DND-41 (cell line): Measurements from ENCODE around the gene SYNE3.

ENCODE experiments used
- ATAC-seq: fragments of 200-7000 bp; cut with Tn5 transposase; 3 replicates; pipeline ENCODE4 v1.9.1; 2021; ENCODE audit warnings: low read depth; ENCODE audit not compliant: insufficient read depth
- DNase-seq: peaks from one replicate; pipeline ENCODE4 v3.0.0-alpha.2; 2020
- H2AFZ ChIP-seq: 2 replicates; pipeline ENCODE4 v1.6.0; 2012; ENCODE audit warnings: low read depth, low read length
- H3K27ac ChIP-seq: 2 replicates; pipeline ENCODE4 v1.5.1; 2012; ENCODE audit warnings: low read length, inconsistent platforms
- H3K27me3 ChIP-seq: fragments of 200-600 bp; sonication (generic); 2 replicates; pipeline ENCODE4 v1.6.0; 2012; ENCODE audit warnings: low read length, mild to moderate bottlenecking, inconsistent platforms; ENCODE audit not compliant: insufficient read depth, poor library complexity
- H3K36me3 ChIP-seq: 2 replicates; pipeline ENCODE4 v1.5.1; 2012; ENCODE audit warnings: low read length, inconsistent platforms; ENCODE audit not compliant: insufficient read depth
- H3K4me1 ChIP-seq: 2 replicates; pipeline ENCODE4 v1.5.1; 2012; ENCODE audit warnings: mild to moderate bottlenecking, low read length; ENCODE audit not compliant: insufficient read depth
- H3K4me2 ChIP-seq: 2 replicates; pipeline ENCODE4 v1.6.0; 2012; ENCODE audit warnings: mild to moderate bottlenecking, moderate library complexity, low read length, inconsistent platforms; ENCODE audit not compliant: insufficient read depth
- H3K4me3 ChIP-seq, 2 experiments: fragments of 200-600 bp in 1 of 2; shearing (Covaris generic) in 1 of 2; 2 replicates each; pipeline ENCODE4 v1.5.1; 2012 to 2016; ENCODE audit warnings: inconsistent platforms in 2 of 2, low read length in 2 of 2, mild to moderate bottlenecking in 2 of 2, low read depth in 1 of 2, moderate library complexity in 1 of 2
- H3K79me2 ChIP-seq: 2 replicates; pipeline ENCODE4 v1.6.0; 2012; ENCODE audit warnings: low read length, inconsistent platforms; ENCODE audit not compliant: insufficient read depth
- H3K9ac ChIP-seq: 2 replicates; pipeline ENCODE4 v1.6.0; 2012; ENCODE audit warnings: low read depth, mild to moderate bottlenecking, inconsistent platforms, low read length, moderate library complexity
- H3K9me3 ChIP-seq: 2 replicates; pipeline ENCODE4 v1.5.1; 2012; ENCODE audit warnings: low read length, moderate library complexity, mild to moderate bottlenecking, inconsistent platforms; ENCODE audit not compliant: insufficient read depth, severe bottlenecking
- H4K20me1 ChIP-seq: 2 replicates; pipeline ENCODE4 v1.6.0; 2012; ENCODE audit warnings: low read length; ENCODE audit not compliant: insufficient read depth
- EZH2 ChIP-seq: IDR thresholded peaks from 3 replicates; pipeline ENCODE4 v1.6.1; 2012; ENCODE audit warnings: borderline replicate concordance, low read depth, mild to moderate bottlenecking, moderate library complexity, low read length, inconsistent platforms; ENCODE audit not compliant: severe bottlenecking
- TF ChIP-seq, protein P1 (sequence below): IDR thresholded peaks from 2 replicates; pipeline ENCODE4 v1.5.1; 2012; ENCODE audit warnings: borderline replicate concordance, low read length, moderate library complexity, mild to moderate bottlenecking; ENCODE audit not compliant: poor library complexity, severe bottlenecking; ENCODE audit errors: extremely low read depth

The SYNE3 gene

DNA sequence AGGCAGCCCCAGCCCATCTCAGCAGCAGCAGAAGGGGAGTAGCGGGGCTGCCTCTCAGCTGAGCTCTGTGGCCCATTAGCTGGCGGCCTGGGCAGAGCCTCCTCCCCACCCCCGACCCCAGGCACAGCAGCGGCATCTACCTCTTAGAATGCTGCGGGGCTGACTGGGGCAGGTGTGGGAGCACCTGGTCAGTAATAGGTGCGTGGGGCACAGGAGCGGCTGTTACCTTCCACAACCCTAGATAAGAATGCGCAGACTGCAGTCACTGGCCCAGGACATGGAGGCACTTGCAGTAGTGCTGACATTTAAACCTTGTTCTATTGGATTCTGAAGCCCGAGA lies 35.6 kb downstream of the SYNE3 start:
- Histone ChIP-seq H3K79me2 (no peaks in the 10 kb centered on the region), H3K9me3 (no peaks in the 10 kb centered on the region), H3K36me3 (no peaks in the 10 kb centered on the region), H3K4me1 (no peaks in the 10 kb centered on the region), H2AFZ (no peak overlapping the region), H3K9ac (no peak overlapping the region), H3K4me3 (no peak overlapping the region), H3K4me2 (no peak overlapping the region), H3K27me3 (no peaks in the 10 kb centered on the region), H4K20me1 (no peaks in the 10 kb centered on the region), H3K27ac (no peak overlapping the region)
- DNase-seq = no peak
- ATAC-seq = no peak
- no peak for TF ChIP-seq EZH2
- TF ChIP-seq, protein P1, sequence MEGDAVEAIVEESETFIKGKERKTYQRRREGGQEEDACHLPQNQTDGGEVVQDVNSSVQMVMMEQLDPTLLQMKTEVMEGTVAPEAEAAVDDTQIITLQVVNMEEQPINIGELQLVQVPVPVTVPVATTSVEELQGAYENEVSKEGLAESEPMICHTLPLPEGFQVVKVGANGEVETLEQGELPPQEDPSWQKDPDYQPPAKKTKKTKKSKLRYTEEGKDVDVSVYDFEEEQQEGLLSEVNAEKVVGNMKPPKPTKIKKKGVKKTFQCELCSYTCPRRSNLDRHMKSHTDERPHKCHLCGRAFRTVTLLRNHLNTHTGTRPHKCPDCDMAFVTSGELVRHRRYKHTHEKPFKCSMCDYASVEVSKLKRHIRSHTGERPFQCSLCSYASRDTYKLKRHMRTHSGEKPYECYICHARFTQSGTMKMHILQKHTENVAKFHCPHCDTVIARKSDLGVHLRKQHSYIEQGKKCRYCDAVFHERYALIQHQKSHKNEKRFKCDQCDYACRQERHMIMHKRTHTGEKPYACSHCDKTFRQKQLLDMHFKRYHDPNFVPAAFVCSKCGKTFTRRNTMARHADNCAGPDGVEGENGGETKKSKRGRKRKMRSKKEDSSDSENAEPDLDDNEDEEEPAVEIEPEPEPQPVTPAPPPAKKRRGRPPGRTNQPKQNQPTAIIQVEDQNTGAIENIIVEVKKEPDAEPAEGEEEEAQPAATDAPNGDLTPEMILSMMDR = no peak

DNA sequence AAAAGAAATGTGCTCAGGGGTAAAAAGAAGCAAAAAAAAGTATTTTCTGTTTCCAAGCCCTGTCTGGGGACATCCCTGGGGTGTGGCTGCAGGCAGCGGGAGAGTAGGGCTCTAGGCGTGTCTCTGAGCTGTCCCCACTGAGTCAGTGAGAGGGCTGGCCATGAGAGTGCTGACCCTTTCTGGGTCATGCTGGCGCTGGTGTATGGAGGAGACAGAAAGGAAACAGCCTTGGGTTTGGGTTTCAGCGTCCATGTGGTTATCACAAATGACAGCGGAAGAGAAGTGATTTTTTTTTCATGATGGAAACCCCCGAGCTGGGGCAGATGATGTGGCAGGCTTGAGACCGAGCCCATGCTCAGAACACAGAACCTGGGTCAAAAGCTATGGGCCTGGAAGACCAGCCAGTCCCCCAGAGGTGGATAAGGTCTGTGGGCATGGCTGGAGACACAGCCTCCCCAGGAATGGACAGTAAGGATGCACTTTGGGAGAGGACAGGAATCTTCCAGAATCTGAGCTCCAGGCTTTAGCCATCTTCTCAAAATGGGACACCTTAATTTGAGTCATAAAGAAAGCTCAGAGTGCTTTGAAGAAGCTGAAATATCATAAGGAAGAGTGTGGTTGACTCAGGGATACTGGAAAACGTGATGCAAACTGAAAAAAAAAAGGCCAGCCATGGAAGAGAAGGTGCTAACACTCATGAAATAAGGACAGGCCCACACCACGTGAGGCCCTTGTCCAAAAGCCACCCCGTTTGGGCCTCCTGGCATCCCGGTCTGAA lies 36.2 kb downstream of the SYNE3 start:
- H3K36me3 ChIP-seq = no peaks in the 10 kb centered on the region
- H4K20me1 ChIP-seq = no peaks in the 10 kb centered on the region; the same call in 1 of the 2 replicates
- no peaks in the 10 kb centered on the region for H3K27me3 ChIP-seq
- no peak overlapping the region for H3K9ac ChIP-seq
- ATAC-seq (no peak), DNase-seq (no peak)
- TF ChIP-seq EZH2 = no peak
- TF ChIP-seq, protein P1 = no peak
- H3K4me1 ChIP-seq = no peaks in the 10 kb centered on the region
- H3K4me3 ChIP-seq = no peak overlapping the region
- no peak overlapping the region for H2AFZ ChIP-seq
- no peak overlapping the region for H3K4me2 ChIP-seq
- H3K79me2 ChIP-seq = no peaks in the 10 kb centered on the region
- H3K27ac ChIP-seq = no peak overlapping the region
- no peaks in the 10 kb centered on the region for H3K9me3 ChIP-seq

DNA sequence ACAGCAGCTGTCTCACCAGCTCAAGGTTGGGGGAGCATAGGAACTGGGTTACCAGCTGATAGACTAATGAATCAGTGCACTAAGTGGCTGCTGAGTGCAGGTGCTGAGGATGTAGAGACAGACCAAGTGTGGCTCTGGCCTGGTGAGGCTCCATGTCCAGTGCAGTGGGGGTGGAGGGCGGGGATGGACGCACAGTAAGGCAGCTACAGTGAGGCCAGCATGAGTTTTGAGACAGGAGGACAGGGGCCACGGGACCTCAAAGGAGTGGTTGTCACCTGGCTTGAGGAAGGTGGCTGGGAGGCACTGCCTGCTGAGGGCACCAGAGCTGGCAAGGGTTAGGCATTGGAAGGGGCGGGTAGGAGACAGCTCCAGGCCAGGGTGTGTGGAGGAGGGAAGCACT lies 37.0 kb downstream of the SYNE3 start:
- no peaks in the 10 kb centered on the region for H3K4me1 ChIP-seq
- ATAC-seq = no peak
- H3K27ac ChIP-seq = no peak overlapping the region
- DNase-seq = no peak
- no peaks in the 10 kb centered on the region for H3K79me2 ChIP-seq
- no peaks in the 10 kb centered on the region for H3K9me3 ChIP-seq
- no peak overlapping the region for H2AFZ ChIP-seq
- H3K36me3 ChIP-seq = no peaks in the 10 kb centered on the region
- H3K9ac ChIP-seq = no peak overlapping the region
- no peaks in the 10 kb centered on the region; the same call in 1 of the 2 replicates for H4K20me1 ChIP-seq
- no peak overlapping the region for H3K4me2 ChIP-seq
- H3K27me3 ChIP-seq = no peaks in the 10 kb centered on the region
- TF ChIP-seq EZH2 = no peak
- TF ChIP-seq, protein P1 = no peak
- no peak overlapping the region for H3K4me3 ChIP-seq

DNA sequence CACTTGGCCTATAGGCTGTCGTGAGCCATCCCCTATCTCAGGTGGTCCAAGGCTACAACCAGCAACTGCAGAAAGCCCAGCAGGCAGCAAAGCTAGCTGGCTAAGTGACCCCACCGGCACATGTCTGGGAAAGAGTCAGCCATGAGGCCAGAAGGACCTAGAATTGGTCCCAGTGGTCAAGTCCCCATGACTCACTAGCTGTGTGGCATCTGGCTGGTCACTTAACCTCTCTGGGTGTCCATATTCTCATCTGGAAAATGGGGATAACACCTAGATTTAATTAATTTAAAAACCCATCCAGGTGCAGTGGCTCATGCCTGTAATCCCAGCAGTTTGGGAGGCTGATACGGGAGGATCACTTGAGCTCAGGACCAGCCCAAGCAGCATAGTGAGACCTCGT lies 37.6 kb downstream of the SYNE3 start:
- TF ChIP-seq EZH2 = no peak
- TF ChIP-seq, protein P1 = no peak
- H3K36me3 ChIP-seq = no peaks in the 10 kb centered on the region
- no peak overlapping the region for H3K9ac ChIP-seq
- no peak overlapping the region for H3K4me3 ChIP-seq
- DNase-seq (no peak), ATAC-seq (no peak)
- no peak overlapping the region for H2AFZ ChIP-seq
- no peaks in the 10 kb centered on the region for H3K27me3 ChIP-seq
- H3K4me1 ChIP-seq = no peaks in the 10 kb centered on the region
- H3K9me3 ChIP-seq = no peaks in the 10 kb centered on the region
- H3K4me2 ChIP-seq = no peak overlapping the region
- no peaks in the 10 kb centered on the region for H3K79me2 ChIP-seq
- no peak overlapping the region for H3K27ac ChIP-seq
- H4K20me1 ChIP-seq = no peaks in the 10 kb centered on the region; the same call in 1 of the 2 replicates
